ENCODE data around the gene ITGAL.

- no peak for TF ChIP-seq CTCF (IDR thresholded peaks at IDR 0.05 in 8 of 11, conservative IDR thresholded peaks at IDR 0.05 in 3 of 11)
- no peak for TF ChIP-seq POLR2A (IDR thresholded peaks at IDR 0.05)
- TF ChIP-seq POLR2AphosphoS5 (IDR thresholded peaks at IDR 0.05) = no peak
Measured at GRCh38 chr16:30566531-30566930, 94.0 kb downstream of the ITGAL start.
